HepG2 (cell line): ENCODE data around the gene TBC1D22A. TPM values are rescaled to one million over a fixed set of nuclear protein-coding genes. Genes with fewer than 3 reads are reported as not detected.

Experiments used
- GPBP1L1 ChIP-seq: sonication (generic); formaldehyde crosslinking; IDR thresholded peaks from 2 replicates; pipeline ENCODE4 v1.5.0; 2020; ENCODE audit warnings: mild to moderate bottlenecking, missing genetic modification reagents
- MTA3 ChIP-seq: sonication (generic); formaldehyde crosslinking; IDR thresholded peaks from 2 replicates; pipeline ENCODE4 v1.4.0; 2020; ENCODE audit warnings: missing genetic modification reagents
- PRMT3 ChIP-seq: sonication (generic); formaldehyde crosslinking; IDR thresholded peaks from 2 replicates; pipeline ENCODE4 v1.8.1; 2022; ENCODE audit warnings: low read depth, mild to moderate bottlenecking, moderate library complexity, missing genetic modification reagents, borderline replicate concordance
- SOX13 ChIP-seq, 3 experiments: fragments of 450-650 bp in 1 of 3; sonication (generic) in 1 of 3; formaldehyde crosslinking in 1 of 3; IDR thresholded peaks in 2 of 3; conservative IDR thresholded peaks in 1 of 3; 2 replicates each; pipeline versions ENCODE4 v1.5.0 to v1.6.1; 2016 to 2020; ENCODE audit warnings: antibody characterized with exemption in 1 of 3, mild to moderate bottlenecking in 1 of 3, missing compliant biosample characterization in 1 of 3, missing genetic modification reagents in 1 of 3, moderate library complexity in 1 of 3
- ZNF407 ChIP-seq: sonication (generic); formaldehyde crosslinking; IDR thresholded peaks from one replicate; pipeline ENCODE4 v1.5.1; 2020; ENCODE audit warnings: mild to moderate bottlenecking, missing genetic modification reagents; ENCODE audit errors: not compliant biosample characterization
- ZNF615 ChIP-seq: sonication (generic); formaldehyde crosslinking; IDR thresholded peaks from 2 replicates; pipeline ENCODE4 v1.5.0; 2020; ENCODE audit warnings: mild to moderate bottlenecking, missing genetic modification reagents, borderline replicate concordance
- ZSCAN25 ChIP-seq: sonication (generic); formaldehyde crosslinking; IDR thresholded peaks from 2 replicates; pipeline ENCODE4 v1.8.0; 2022; ENCODE audit warnings: mild to moderate bottlenecking, missing genetic modification reagents
- polyA plus RNA-seq, 8 experiments: library from polyadenylated mRNA; depleted of rRNA in 3 of 8; stranded (reverse) in 7 of 8; unstranded in 1 of 8; fragments of >200 nt; fragmentation: Illumina TruSeq in 4 of 8; extraction: Trizol in 4 of 8; gene quantifications; 2 replicates each; pipeline versions ENCODE4 v1.2.1 to v1.2.3, GENCODE V29; 2011 to 2016; ENCODE audit warnings: low read depth in 4 of 8, missing spikeins in 1 of 8, mixed read lengths in 1 of 8; ENCODE audit not compliant: insufficient read depth in 1 of 8
- total RNA-seq, 5 experiments: library from RNA; depleted of rRNA; stranded (reverse); fragments of >200 nt; fragmentation: Illumina TruSeq; extraction: Trizol; gene quantifications; 2 replicates each; pipeline ENCODE4 v1.2.3, GENCODE V29; 2016; ENCODE audit warnings: low read depth in 1 of 5

TBC1D22A gene
- total and polyA plus RNA-seq, 2 of the 13 experiments (the other 11 are each of a cell fraction or from before 2014, with no cell fraction given) = 17.3 to 18.0 TPM

- TF ChIP-seq ZNF407 (CRISPR knock-in tag) (peak; percentile 60), ZSCAN25 (peak; percentile 95), GPBP1L1 (CRISPR knock-in tag) (no peak), ZNF615 (CRISPR knock-in tag) (no peak), MTA3 (CRISPR knock-in tag) (no peak), PRMT3 (CRISPR knock-in tag) (peak; percentile 84; the same call in 1 of the 2 replicates), SOX13 (IDR thresholded peaks at IDR 0.05) (no peak), SOX13 (CRISPR knock-in tag; conservative IDR thresholded peaks at IDR 0.05 in 1 of 2, IDR thresholded peaks at IDR 0.05 in 1 of 2) (peak in 1 of 2 experiments; percentile 80; a peak in 2 of 4 replicates)
Measured at GRCh38 chr22:46731246-46732040, 31.0 kb upstream of the TBC1D22A start (continued).
